ENCODE data around the gene LCK. TPM values are rescaled to one million over a fixed set of nuclear protein-coding genes. Genes with fewer than 3 reads are reported as not detected.
A peak's percentile ranks its signal among the peaks of the same experiment; 100 is the strongest.

The LCK gene
- total RNA-seq, 2 experiments from 2014 or later: 289 to 292 TPM

DNA sequence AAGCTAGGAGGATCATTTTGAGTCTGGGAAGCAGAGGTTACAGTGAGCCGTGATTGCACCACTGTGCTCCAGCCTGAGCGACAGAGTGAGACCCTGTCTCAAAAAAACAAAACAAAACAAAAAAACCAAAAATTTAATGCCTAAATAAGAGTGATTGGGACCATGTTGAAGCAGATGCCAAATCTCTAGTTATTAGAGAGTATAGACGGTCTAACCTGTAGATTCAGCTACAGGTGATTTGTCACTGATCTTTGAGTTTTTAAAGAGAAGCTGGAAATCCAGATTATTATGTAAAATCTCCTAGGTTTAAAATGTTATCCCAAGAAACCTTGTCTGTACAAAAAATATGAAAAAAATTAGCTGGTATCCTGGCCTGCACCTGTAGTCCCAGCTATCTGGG is 52.3 kb downstream of the LCK start:
- peaks cover 53% of the 10 kb centered on the region for H3K36me3 Mint-ChIP-seq (ENCODE audit: low read depth)
- H3K27me3 Mint-ChIP-seq: no peaks in the 10 kb centered on the region
- ATAC-seq: no peak
- TF ChIP-seq CTCF (IDR thresholded peaks at IDR 0.05): no peak
- peaks cover 4% of the 10 kb centered on the region for H3K9me3 Mint-ChIP-seq
- no peak overlapping the region for H3K27ac Mint-ChIP-seq
- intact Hi-C loops (cut with micrococcal nuclease): no loop called here
- no peak overlapping the region for H3K4me3 Mint-ChIP-seq
- ChIA-PET CTCF (interaction anchor here (0.8 to 2.8 kb wide), 2 partner anchors 88 to 269 kb away, joined by 3 to 11 read pairs; no protein-coding TSS in a partner anchor), POLR2A (interaction anchor here (1.2 to 3.1 kb wide), 4 partner anchors 9 to 15 kb away, joined by 3 to 15 read pairs (median 6); partner anchors contain the start of gene HDAC1)
- DNase-seq: no peak
- peaks cover 53% of the 10 kb centered on the region for H3K4me1 Mint-ChIP-seq (ENCODE audit: low read depth)

- H3K4me3 Mint-ChIP-seq: no peak overlapping the region
- ATAC-seq: no peak
- H3K4me1 Mint-ChIP-seq (ENCODE audit: low read depth): peaks cover 55% of the 10 kb centered on the region
- no peaks in the 10 kb centered on the region for H3K27me3 Mint-ChIP-seq
- intact Hi-C loops (cut with micrococcal nuclease): no loop called here
- H3K9me3 Mint-ChIP-seq: peaks cover 4% of the 10 kb centered on the region
- POLR2A ChIA-PET: interaction anchor here (0.5 to 3.1 kb wide), 6 partner anchors 8 to 110 kb away, joined by 3 to 15 read pairs (median 4); partner anchors contain the start of gene HDAC1
- no peak for DNase-seq
- H3K27ac Mint-ChIP-seq: peak overlapping the region; percentile 66
- no peak for TF ChIP-seq CTCF (IDR thresholded peaks at IDR 0.05)
- peaks cover 56% of the 10 kb centered on the region for H3K36me3 Mint-ChIP-seq (ENCODE audit: low read depth)
- CTCF ChIA-PET: interaction anchor here (0.9 to 2.8 kb wide), 3 partner anchors 81 to 88 kb away, joined by 3 to 11 read pairs (median 3); no protein-coding TSS in a partner anchor
These were observed 53.0 kb downstream of the LCK start for GRCh38 chr1:32303997-32304622.

DNA sequence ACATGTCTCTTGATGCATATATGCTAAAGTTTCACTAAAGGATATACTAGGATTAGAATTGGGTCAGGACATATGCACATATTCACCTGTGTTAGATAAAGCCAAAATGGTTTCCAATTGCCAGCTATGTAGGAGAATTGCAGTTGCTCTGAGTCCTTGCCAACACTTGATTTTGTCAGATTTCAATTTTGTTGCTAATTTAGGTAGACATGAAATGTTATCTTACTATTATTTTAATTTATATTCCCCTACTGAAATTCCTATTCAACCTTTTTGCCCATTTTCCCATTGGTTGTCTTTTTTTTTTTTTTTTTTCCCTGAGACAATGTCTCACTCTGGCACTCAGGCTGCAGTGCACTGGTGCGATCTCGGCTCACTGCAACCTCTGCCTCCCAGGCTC is 54.2 kb downstream of the LCK start:
- POLR2A ChIA-PET: interaction anchor here (3.1 kb wide), 1 partner anchor 13 kb away, joined by 15 read pairs; the partner anchor contains the start of gene HDAC1

GRCh38 chr1:32307324-32307723 is 56.3 kb downstream of the LCK start:
- Mint-ChIP-seq H3K36me3 (ENCODE audit: low read depth) (peaks cover 55% of the 10 kb centered on the region), H3K4me1 (ENCODE audit: low read depth) (peaks cover 58% of the 10 kb centered on the region)

More for the DNA sequence above, 54.2 kb downstream of the LCK start:
- Mint-ChIP-seq H3K9me3 (peaks cover 4% of the 10 kb centered on the region), H3K36me3 (ENCODE audit: low read depth) (peaks cover 64% of the 10 kb centered on the region), H3K27ac (no peak overlapping the region), H3K4me1 (ENCODE audit: low read depth) (peaks cover 55% of the 10 kb centered on the region), H3K27me3 (no peaks in the 10 kb centered on the region), H3K4me3 (no peak overlapping the region)
- CTCF ChIA-PET: interaction anchor here (2.8 kb wide), 1 partner anchor 90 kb away, joined by 11 read pairs; no protein-coding TSS in a partner anchor
- ATAC-seq (no peak), DNase-seq (no peak)
- TF ChIP-seq CTCF (IDR thresholded peaks at IDR 0.05): no peak
- intact Hi-C loops (cut with micrococcal nuclease): no loop called here

More at GRCh38 chr1:32307324-32307723, 56.3 kb downstream of the LCK start:
- TF ChIP-seq CTCF (IDR thresholded peaks at IDR 0.05): no peak
- no peak for DNase-seq
- Mint-ChIP-seq H3K4me3 (no peak overlapping the region), H3K27ac (peak overlapping the region; percentile 32), H3K9me3 (peaks cover 4% of the 10 kb centered on the region), H3K27me3 (no peaks in the 10 kb centered on the region)
- intact Hi-C loops (cut with micrococcal nuclease): no loop called here
- ChIA-PET CTCF (interaction anchor here (1.3 to 1.4 kb wide), 2 partner anchors 9 to 17 kb away, joined by 4 to 5 read pairs; no protein-coding TSS in a partner anchor), POLR2A (interaction anchor here (1.1 to 1.4 kb wide), 4 partner anchors 10 to 234 kb away, joined by 3 to 4 read pairs (median 3); partner anchors contain the start of gene HDAC1)
- peak; percentile 58 for ATAC-seq
